ENCODE data around the gene PTPRN2.

GRCh38 chr7:158443688-158444483 lies 143.7 kb downstream of the PTPRN2 start:
- TF ChIP-seq EP300 (IDR thresholded peaks at IDR 0.05; ENCODE audit: borderline replicate concordance in 1 of 2, low read depth in 2 of 2, low read length in 2 of 2), result no peak
- TF ChIP-seq FOSL1 (IDR thresholded peaks at IDR 0.05; ENCODE audit: insufficient read depth, low read depth, low read length), result no peak
- no peak for TF ChIP-seq NRF1 (IDR thresholded peaks at IDR 0.05; ENCODE audit: low read depth, low read length)
- no peak for TF ChIP-seq CEBPB (IDR thresholded peaks at IDR 0.05; ENCODE audit: low read depth, low read length)
- no peak for TF ChIP-seq CTCF (IDR thresholded peaks at IDR 0.05; ENCODE audit: control extremely low read depth in 1 of 3, insufficient read depth in 1 of 3, low read depth in 1 of 3, low read length in 3 of 3)
- TF ChIP-seq, protein P1, sequence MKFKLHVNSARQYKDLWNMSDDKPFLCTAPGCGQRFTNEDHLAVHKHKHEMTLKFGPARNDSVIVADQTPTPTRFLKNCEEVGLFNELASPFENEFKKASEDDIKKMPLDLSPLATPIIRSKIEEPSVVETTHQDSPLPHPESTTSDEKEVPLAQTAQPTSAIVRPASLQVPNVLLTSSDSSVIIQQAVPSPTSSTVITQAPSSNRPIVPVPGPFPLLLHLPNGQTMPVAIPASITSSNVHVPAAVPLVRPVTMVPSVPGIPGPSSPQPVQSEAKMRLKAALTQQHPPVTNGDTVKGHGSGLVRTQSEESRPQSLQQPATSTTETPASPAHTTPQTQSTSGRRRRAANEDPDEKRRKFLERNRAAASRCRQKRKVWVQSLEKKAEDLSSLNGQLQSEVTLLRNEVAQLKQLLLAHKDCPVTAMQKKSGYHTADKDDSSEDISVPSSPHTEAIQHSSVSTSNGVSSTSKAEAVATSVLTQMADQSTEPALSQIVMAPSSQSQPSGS (IDR thresholded peaks at IDR 0.05; ENCODE audit: low read length), result no peak
- no peak for TF ChIP-seq SUZ12 (IDR thresholded peaks at IDR 0.05; ENCODE audit: low read length)
- TF ChIP-seq POLR2A (IDR thresholded peaks at IDR 0.05; ENCODE audit: control extremely low read depth in 1 of 2, low read depth in 2 of 2, low read length in 2 of 2), result no peak
- TF ChIP-seq BACH1 (IDR thresholded peaks at IDR 0.05; ENCODE audit: low read length), result no peak
- TF ChIP-seq JUND (IDR thresholded peaks at IDR 0.05; ENCODE audit: low read length), result no peak
- TF ChIP-seq CREB1 (IDR thresholded peaks at IDR 0.05), result no peak
- no peak for TF ChIP-seq TAF7 (optimal IDR thresholded peaks at IDR 0.05; ENCODE audit: borderline replicate concordance, low read depth, low read length)
- TF ChIP-seq TEAD4 (IDR thresholded peaks at IDR 0.05; ENCODE audit: low read depth, low read length), result no peak
- TF ChIP-seq TBP (IDR thresholded peaks at IDR 0.05; ENCODE audit: low read depth, low read length), result no peak

Measured in H1 (cell line).